Activated CD8-positive, alpha-beta memory T cell treated with anti-CD3 and anti-CD28 coated beads for 4 hours (primary cell): ENCODE measurements around the gene FER1L5.
A peak's percentile ranks its signal among the peaks of the same experiment; 100 is the strongest.

Experiments used
- DNase-seq, 2 donors: peaks; one replicate each; pipeline ENCODE4 v3.0.0-alpha.2; 2020; ENCODE audit warnings: low read depth in 2 of 2

Gene FER1L5

DNA sequence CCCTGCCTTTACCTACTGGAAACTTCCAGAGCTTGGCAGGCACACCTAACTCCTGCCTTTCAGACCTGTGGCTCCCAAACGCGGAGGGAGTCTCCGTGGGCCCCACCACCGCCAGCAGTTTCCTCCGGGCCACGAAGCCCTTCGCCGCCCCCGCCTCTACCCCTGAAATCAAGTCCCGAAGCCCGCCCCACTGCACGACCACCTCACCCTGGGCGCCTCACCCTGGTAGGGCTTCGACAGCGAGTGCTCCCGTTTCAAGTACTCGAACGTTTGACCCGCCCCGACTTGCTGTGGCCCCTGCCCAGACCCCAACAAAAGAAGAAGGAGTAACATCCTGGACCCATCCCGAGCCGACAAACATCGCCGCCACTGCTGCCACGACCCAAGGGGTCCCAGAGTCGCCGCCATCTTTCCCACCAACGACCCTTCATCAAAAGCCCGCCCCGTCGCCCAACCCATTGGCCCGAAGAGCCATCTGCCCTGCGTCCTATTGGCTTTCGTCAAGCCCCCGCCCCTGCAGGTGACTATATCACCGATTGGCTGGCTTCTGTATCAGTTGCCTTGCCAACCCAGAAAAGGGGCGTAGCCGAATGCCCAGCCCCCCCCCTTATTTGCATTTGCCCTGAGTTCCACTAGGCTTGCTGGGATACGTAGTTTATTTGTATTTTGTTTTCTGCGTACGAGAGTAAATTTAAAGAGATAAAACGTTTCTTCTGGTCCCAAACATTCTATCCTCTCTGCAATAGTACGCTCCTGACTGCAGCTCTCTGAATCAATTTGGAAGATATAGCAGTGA lies 97.3 kb downstream of the FER1L5 start, which contains the start of gene LMAN2L:
Gene LMAN2L (minus strand): TSS at position 432 of the 796 bp plus-strand sequence. CDS start 24 bp downstream, at position 408.
- DNase-seq = peak; percentile 88 to 97

DNA sequence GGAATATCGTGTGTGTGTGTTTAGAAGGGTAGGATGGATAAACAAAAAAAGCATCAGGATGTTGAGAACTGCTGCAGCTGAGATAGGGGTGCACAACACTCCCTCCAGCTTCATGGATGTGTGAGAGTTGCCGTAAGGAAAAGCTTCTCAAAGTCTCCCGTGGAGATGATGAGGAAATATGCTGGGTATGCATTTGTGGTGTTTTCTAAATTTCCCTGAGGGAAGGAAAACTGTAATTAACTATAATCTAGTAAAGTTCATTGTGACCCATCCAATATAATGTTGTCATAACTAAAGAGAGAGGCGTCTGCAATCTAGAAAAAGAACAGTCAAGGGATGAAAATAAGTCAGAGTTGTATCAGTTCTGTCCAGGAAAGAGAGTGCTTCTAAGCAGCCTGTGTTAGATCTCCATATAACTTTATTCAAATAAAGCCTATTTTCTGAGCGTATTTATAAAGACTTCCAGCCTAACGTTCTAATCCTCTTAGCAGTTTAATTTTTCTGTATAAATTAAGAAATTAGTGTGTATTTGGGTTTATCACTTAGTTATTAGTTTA lies 104.6 kb downstream of the FER1L5 start:
- no peak for DNase-seq

DNA sequence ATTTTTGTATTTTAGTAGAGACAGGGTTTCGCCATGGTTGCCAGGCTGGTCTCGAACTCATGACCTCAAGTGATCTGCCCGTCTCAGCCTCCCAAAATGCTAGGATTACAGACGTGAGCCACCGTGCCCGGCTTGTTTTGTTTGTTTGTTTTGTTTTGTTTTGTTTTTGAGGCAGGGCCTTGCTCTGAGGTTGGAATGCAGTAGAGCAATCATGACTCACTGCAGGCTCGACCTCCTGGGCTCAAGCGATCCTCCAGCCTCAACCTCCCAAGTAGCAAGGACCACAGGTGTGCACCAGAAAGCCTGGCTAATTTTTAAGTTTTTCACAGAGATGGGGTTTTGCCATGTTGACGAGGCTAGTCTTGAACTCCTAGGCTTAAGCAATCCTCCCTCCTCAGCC lies 109.2 kb downstream of the FER1L5 start:
- DNase-seq = no peak

DNA sequence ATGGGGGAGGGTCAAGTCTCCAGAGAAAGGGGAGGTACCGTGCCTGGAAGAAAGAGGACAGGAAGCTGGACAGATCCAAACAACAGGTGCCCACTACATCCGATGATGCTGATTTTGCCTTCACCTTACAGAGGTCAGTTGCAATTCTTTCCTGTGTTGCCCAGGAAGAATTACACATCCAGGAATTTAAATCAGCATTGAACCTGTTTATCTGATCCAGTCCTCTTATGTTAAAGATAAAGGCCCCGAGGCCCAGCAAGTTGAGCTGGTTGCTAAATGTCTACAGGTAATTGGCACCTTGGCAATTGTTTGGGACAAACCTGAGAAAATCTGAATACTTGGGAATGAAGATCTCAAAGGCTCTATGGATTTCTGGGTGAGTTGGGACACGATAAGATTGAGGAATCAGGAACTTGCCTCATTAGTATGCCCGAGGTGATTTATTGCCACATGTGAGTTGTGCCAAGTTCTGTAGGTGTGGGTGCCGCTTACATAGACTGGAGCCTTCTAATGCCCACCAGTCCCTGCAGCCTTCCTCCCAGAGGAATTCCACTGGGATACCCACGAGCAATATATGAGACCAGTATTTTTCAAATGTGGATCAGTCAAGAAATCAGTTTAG lies 111.2 kb downstream of the FER1L5 start:
- no peak for DNase-seq

DNA sequence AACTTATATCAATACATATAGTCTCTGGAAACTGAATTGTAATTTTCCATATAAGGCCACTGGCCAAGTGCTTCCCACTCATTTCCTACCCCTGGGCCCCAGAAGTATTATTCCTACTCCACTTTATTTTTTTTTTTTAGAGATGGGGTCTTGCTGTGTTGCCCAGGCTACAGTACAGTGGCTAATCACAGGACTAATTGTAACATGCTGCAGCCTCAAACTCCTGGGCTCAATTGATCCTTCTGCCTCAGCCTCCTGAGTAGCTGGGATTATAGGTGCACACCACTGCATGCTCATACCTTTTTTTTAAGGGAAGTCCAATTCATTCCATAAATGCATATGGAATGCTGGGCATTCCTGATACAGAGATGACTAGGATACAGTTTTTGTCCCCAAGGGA lies 111.8 kb downstream of the FER1L5 start:
- no peak for DNase-seq
